HepG2 (cell line): ENCODE results near the gene BCKDHA. TPM values are rescaled to one million over a fixed set of nuclear protein-coding genes. Genes with fewer than 3 reads are reported as not detected.

Experiments used
- ATF5 ChIP-seq: sonication (generic); formaldehyde crosslinking; IDR thresholded peaks from 2 replicates; pipeline ENCODE4 v1.4.0; 2020; ENCODE audit warnings: mild to moderate bottlenecking, low read depth, missing genetic modification reagents
- CBX2 ChIP-seq, 2 experiments: fragments of 200-600 bp in 1 of 2; sonication (generic); formaldehyde crosslinking in 1 of 2; IDR thresholded peaks; 2 replicates each; pipeline versions ENCODE4 v1.7.0 to v1.8.1; 2018 to 2022; ENCODE audit warnings: low read depth in 2 of 2, low read length in 1 of 2, mild to moderate bottlenecking in 1 of 2, missing genetic modification reagents in 1 of 2
- CEBPG ChIP-seq: IDR thresholded peaks from 2 replicates; pipeline ENCODE4 v1.6.1; 2016
- CHD2 ChIP-seq: IDR thresholded peaks from 2 replicates; pipeline ENCODE4 v1.6.1; 2011; ENCODE audit warnings: low read depth, low read length, improper control_type of control experiment
- GABPB1 ChIP-seq: IDR thresholded peaks from 2 replicates; pipeline ENCODE4 v1.6.1; 2016; ENCODE audit warnings: mild to moderate bottlenecking, missing genetic modification reagents, moderate library complexity, missing compliant biosample characterization
- HMGXB4 ChIP-seq, 2 experiments: sonication (generic) in 1 of 2; formaldehyde crosslinking in 1 of 2; IDR thresholded peaks; 2 replicates each; pipeline versions ENCODE4 v1.4.0 to v1.6.1; 2018 to 2020; ENCODE audit warnings: missing genetic modification reagents in 2 of 2, borderline replicate concordance in 1 of 2, low read depth in 1 of 2, mild to moderate bottlenecking in 1 of 2, missing biosample characterization in 1 of 2
- IRF2 ChIP-seq: IDR thresholded peaks from 2 replicates; pipeline ENCODE4 v1.6.1; 2018; ENCODE audit warnings: missing genetic modification reagents, missing compliant biosample characterization
- MYNN ChIP-seq: sonication (generic); formaldehyde crosslinking; IDR thresholded peaks from 2 replicates; pipeline ENCODE4 v1.4.0; 2020; ENCODE audit warnings: mild to moderate bottlenecking, low read depth, missing genetic modification reagents
- NR3C1 ChIP-seq: sonication (generic); formaldehyde crosslinking; IDR thresholded peaks from 2 replicates; pipeline ENCODE4 v1.4.0; 2020; ENCODE audit warnings: missing genetic modification reagents
- REPIN1 ChIP-seq: sonication (generic); formaldehyde crosslinking; IDR thresholded peaks from 2 replicates; pipeline ENCODE4 v1.8.0; 2022; ENCODE audit warnings: missing genetic modification reagents, low read depth, mild to moderate bottlenecking, borderline replicate concordance
- SMARCE1 ChIP-seq: fragments of 450-650 bp; IDR thresholded peaks from 2 replicates; pipeline ENCODE4 v1.6.1; 2017; ENCODE audit warnings: borderline replicate concordance
- SP1 ChIP-seq, 2 experiments: fragments of 450-650 bp in 1 of 2; sonication (generic) in 1 of 2; formaldehyde crosslinking in 1 of 2; IDR thresholded peaks; 2 replicates each; pipeline versions ENCODE4 v1.4.0 to v1.6.1; 2016 to 2020; ENCODE audit warnings: missing genetic modification reagents in 1 of 2
- TFAP4 ChIP-seq: sonication (generic); IDR thresholded peaks from 2 replicates; pipeline ENCODE4 v1.6.1; 2016; ENCODE audit warnings: low read depth, borderline replicate concordance
- XBP1 ChIP-seq: sonication (generic); formaldehyde crosslinking; IDR thresholded peaks from 2 replicates; pipeline ENCODE4 v1.5.0; 2020; ENCODE audit warnings: missing genetic modification reagents
- ZBTB4 ChIP-seq: sonication (generic); formaldehyde crosslinking; IDR thresholded peaks from 2 replicates; pipeline ENCODE4 v1.4.0; 2020; ENCODE audit warnings: missing genetic modification reagents, mild to moderate bottlenecking, borderline replicate concordance
- ZBTB7B ChIP-seq: sonication (generic); formaldehyde crosslinking; IDR thresholded peaks from 2 replicates; pipeline ENCODE4 v1.4.0; 2020; ENCODE audit warnings: missing genetic modification reagents
- ZMAT3 ChIP-seq: sonication (generic); formaldehyde crosslinking; conservative IDR thresholded peaks from 2 replicates; pipeline ENCODE4 v1.7.0; 2021; ENCODE audit warnings: missing genetic modification reagents
- ZNF276 ChIP-seq: sonication (generic); formaldehyde crosslinking; IDR thresholded peaks from 2 replicates; pipeline ENCODE4 v1.4.0; 2020; ENCODE audit warnings: mild to moderate bottlenecking, low read depth, missing genetic modification reagents
- ZSCAN12 ChIP-seq: sonication (generic); formaldehyde crosslinking; IDR thresholded peaks from 2 replicates; pipeline ENCODE4 v1.9.0; 2021; ENCODE audit warnings: mild to moderate bottlenecking, missing genetic modification reagents
- polyA plus RNA-seq, 8 experiments: library from polyadenylated mRNA; depleted of rRNA in 3 of 8; stranded (reverse) in 7 of 8; unstranded in 1 of 8; fragments of >200 nt; fragmentation: Illumina TruSeq in 4 of 8; extraction: Trizol in 4 of 8; gene quantifications; 2 replicates each; pipeline versions ENCODE4 v1.2.1 to v1.2.3, GENCODE V29; 2011 to 2016; ENCODE audit warnings: low read depth in 4 of 8, missing spikeins in 1 of 8, mixed read lengths in 1 of 8; ENCODE audit not compliant: insufficient read depth in 1 of 8
- total RNA-seq, 5 experiments: library from RNA; depleted of rRNA; stranded (reverse); fragments of >200 nt; fragmentation: Illumina TruSeq; extraction: Trizol; gene quantifications; 2 replicates each; pipeline ENCODE4 v1.2.3, GENCODE V29; 2016; ENCODE audit warnings: low read depth in 1 of 5

Gene BCKDHA
- total and polyA plus RNA-seq, 2 of the 13 experiments (the other 11 are each of a cell fraction or from before 2014, with no cell fraction given), result 11.8 to 31.5 TPM

- peak; percentile 90 for TF ChIP-seq ZBTB7B (CRISPR knock-in tag)
- no peak for TF ChIP-seq ZSCAN12 (CRISPR knock-in tag)
- no peak; the same call in 1 of the 2 replicates for TF ChIP-seq CEBPG (CRISPR knock-in tag)
- no peak for TF ChIP-seq SMARCE1
- 0 out of 2 replicates have a peak, but pooled peaks have one; percentile 63 for TF ChIP-seq ZMAT3 (CRISPR knock-in tag)
- TF ChIP-seq ATF5 (CRISPR knock-in tag), result no peak
- TF ChIP-seq MYNN (CRISPR knock-in tag), result no peak
- no peak for TF ChIP-seq ZBTB4 (CRISPR knock-in tag)
- TF ChIP-seq REPIN1, result peak; percentile 42; the same call in 1 of the 2 replicates
- TF ChIP-seq TFAP4, result peak; percentile 39; the same call in 1 of the 2 replicates
- TF ChIP-seq ZNF276 (CRISPR knock-in tag), result 0 out of 2 replicates have a peak, but pooled peaks have one; percentile 2
- TF ChIP-seq CHD2, result peak; percentile 71; the same call in 1 of the 2 replicates
- TF ChIP-seq SP1 (IDR thresholded peaks at IDR 0.05), result no peak
- peak; percentile 94 for TF ChIP-seq SP1 (CRISPR knock-in tag; IDR thresholded peaks at IDR 0.05)
- TF ChIP-seq CBX2 (IDR thresholded peaks at IDR 0.05; ENCODE audit: low read depth, low read length), result no peak
- TF ChIP-seq CBX2 (CRISPR knock-in tag; IDR thresholded peaks at IDR 0.05; ENCODE audit: low read depth), result no peak
- no peak for TF ChIP-seq XBP1 (CRISPR knock-in tag)
- TF ChIP-seq IRF2, result peak; percentile 45; the same call in 1 of the 2 replicates
- no peak for TF ChIP-seq NR3C1 (CRISPR knock-in tag)
- peak in 1 of 2 experiments; percentile 85; a peak in 3 of 4 replicates for TF ChIP-seq HMGXB4 (CRISPR knock-in tag; IDR thresholded peaks at IDR 0.05; ENCODE audit: borderline replicate concordance in 1 of 2, low read depth in 1 of 2)
- TF ChIP-seq GABPB1 (CRISPR knock-in tag), result peak; percentile 62; the same call in 1 of the 2 replicates
Observed at GRCh38 chr19:41353466-41354342, 43.9 kb upstream of the BCKDHA start, which contains the start of gene TGFB1 (continued).
